Breast epithelium (tissue), 3 donors: ENCODE data around the gene TTC4.

Source experiments
- CTCF ChIP-seq, 3 donors: fragments of 450-650 bp; IDR thresholded peaks; one replicate each; pipeline ENCODE4 v1.5.1; 2016 to 2017; ENCODE audit warnings: antibody characterized with exemption in 3 of 3, mild to moderate bottlenecking in 3 of 3, moderate library complexity in 3 of 3
- POLR2A ChIP-seq: fragments of 450-650 bp; IDR thresholded peaks from one replicate; pipeline ENCODE4 v1.6.1; 2016; ENCODE audit warnings: antibody characterized with exemption, mild to moderate bottlenecking, moderate library complexity
- POLR2AphosphoS5 ChIP-seq, 3 donors: sonication (generic); formaldehyde crosslinking; IDR thresholded peaks; one replicate each; pipeline ENCODE4 v1.6.1; 2017; ENCODE audit warnings: antibody characterized with exemption in 3 of 3

- no peak for TF ChIP-seq CTCF (IDR thresholded peaks at IDR 0.05)
- no peak for TF ChIP-seq POLR2A
- no peak for TF ChIP-seq POLR2AphosphoS5 (IDR thresholded peaks at IDR 0.05)
Observed at GRCh38 chr1:54745864-54746263, 30.2 kb downstream of the TTC4 start.
